DLD1 (cell line): Measurements from ENCODE around the gene SLC25A2.

Source experiments
- in situ Hi-C: cut with HindIII; loops from 2 replicates; pipeline ENCODE4 v1.10.0; 2017; ENCODE audit warnings: low sequenced_read_pairs

Gene SLC25A2

DNA sequence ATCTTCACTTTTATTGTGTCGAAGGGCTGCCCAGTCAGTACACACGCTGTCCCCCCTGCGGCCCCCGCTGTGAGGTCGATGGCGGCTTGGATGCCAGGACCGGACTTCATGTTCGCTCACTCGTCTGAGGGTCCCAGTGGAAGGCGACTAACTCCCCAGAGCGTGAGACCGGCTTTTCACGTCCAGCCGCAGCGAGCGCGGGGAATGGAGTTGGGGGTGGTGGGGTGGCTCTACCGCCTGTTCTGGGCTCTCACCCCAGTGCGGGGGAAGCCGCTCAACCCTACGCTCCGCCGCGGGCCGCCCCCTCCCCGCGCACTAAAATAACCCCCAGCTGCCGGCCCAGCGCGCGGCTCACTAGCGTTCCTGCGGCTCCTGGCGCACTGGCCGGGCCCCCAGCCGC is at the start of gene SLC25A2:
TSS of gene SLC25A2 (minus strand) at position 294 of the 400 bp plus-strand sequence. CDS start at position 110, 184 bp downstream.
- in situ Hi-C loops: loop anchor here (5.0 kb wide), 1 partner anchor 41 kb away; no protein-coding TSS in a partner anchor

DNA sequence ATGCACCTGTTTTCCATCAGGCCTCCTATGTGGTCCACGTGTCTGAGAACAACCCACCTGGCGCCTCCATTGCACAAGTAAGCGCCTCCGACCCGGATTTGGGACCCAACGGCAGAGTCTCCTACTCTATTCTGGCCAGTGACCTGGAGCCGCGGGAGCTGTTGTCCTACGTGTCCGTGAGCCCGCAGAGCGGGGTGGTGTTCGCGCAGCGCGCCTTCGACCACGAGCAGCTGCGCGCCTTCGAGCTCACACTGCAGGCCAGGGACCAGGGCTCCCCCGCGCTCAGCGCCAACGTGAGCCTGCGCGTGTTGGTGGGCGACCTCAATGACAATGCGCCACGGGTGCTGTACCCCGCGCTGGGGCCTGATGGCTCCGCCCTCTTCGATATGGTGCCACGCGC is 47.7 kb upstream of the SLC25A2 start:
- in situ Hi-C loops: no loop called here

DNA sequence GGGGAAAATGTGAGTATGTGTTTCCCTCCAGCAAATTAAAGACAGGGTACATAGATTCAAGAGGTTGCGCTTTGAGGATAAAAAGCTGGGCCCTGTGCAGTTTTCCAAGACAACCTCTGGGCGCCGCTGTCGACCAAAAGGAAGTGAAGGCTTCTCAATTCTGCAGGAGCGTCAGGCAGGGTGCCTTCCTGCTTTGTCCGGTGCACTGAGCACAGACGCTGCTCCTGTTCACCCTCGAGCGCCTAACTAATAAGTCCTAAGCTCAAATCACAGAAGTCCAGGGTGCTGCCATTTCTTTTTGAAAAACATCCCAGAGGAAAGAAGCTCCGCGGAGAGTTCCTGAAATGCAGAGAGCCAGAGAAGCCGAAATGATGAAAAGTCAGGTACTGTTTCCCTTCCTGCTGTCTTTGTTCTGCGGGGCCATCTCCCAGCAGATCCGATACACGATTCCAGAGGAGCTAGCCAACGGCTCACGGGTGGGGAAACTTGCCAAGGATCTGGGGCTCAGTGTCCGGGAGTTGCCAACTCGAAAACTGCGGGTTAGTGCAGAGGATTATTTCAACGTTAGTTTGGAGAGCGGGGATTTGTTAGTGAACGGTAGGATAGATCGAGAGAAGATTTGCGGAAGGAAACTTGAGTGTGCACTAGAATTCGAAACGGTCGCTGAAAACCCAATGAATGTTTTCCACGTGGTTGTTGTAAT is 46.2 kb upstream of the SLC25A2 start, which contains the start of gene PCDHGB1:
TSS of gene PCDHGB1 (plus strand) at position 183 of the 703 bp plus-strand sequence. CDS start at position 345, 162 bp downstream.
- in situ Hi-C loops: loop anchor here (25.0 kb wide), 1 partner anchor 162 kb away; no protein-coding TSS in a partner anchor

DNA sequence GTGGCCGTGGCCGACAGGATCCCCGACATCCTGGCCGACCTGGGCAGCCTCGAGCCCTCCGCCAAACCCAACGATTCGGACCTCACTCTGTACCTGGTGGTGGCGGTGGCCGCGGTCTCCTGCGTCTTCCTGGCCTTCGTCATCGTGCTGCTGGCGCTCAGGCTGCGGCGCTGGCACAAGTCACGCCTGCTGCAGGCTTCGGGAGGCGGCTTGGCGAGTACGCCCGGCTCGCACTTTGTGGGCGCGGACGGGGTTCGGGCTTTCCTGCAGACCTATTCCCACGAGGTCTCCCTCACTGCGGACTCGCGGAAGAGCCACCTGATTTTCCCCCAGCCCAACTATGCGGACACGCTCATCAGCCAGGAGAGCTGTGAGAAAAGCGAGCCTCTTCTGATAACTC is 42.2 kb upstream of the SLC25A2 start:
- in situ Hi-C loops: loop anchor here (25.0 kb wide), 1 partner anchor 166 kb away; no protein-coding TSS in a partner anchor

DNA sequence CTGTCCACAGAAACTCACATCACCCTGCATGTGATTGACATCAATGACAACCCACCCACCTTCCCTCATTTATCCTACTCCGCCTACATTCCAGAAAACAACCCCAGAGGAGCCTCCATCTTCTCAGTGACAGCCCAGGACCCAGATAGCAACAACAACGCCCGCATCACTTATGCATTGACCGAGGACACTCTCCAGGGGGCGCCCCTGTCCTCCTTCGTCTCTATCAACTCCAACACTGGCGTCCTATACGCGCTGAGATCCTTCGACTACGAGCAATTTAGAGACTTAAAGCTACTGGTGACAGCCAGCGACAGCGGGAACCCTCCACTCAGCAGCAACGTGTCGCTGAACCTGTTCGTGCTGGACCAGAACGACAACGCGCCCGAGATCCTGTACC is 41.5 kb upstream of the SLC25A2 start:
- in situ Hi-C loops: loop anchor here (25.0 kb wide), 1 partner anchor 167 kb away; no protein-coding TSS in a partner anchor

DNA sequence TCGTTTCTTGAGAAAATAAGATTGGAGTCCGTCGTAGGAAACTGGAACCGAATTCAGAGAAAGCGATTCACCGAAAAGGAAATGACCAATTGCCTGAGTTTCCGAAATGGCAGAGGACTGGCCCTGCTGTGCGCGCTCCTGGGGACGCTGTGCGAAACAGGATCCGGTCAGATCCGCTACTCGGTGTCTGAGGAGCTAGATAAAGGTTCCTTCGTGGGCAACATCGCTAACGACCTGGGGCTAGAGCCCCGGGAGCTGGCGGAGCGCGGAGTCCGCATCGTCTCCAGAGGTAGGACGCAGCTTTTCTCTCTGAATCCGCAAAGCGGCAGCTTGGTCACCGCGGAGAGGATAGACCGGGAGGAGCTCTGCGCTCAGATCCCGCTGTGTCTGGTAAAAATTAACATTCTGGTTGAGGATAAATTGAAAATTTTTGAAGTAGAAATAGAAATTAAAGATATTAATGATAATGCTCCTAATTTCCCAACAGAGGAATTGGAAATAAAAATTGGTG is 40.2 kb upstream of the SLC25A2 start:
- in situ Hi-C loops: loop anchor here (25.0 kb wide), 1 partner anchor 168 kb away; no protein-coding TSS in a partner anchor

DNA sequence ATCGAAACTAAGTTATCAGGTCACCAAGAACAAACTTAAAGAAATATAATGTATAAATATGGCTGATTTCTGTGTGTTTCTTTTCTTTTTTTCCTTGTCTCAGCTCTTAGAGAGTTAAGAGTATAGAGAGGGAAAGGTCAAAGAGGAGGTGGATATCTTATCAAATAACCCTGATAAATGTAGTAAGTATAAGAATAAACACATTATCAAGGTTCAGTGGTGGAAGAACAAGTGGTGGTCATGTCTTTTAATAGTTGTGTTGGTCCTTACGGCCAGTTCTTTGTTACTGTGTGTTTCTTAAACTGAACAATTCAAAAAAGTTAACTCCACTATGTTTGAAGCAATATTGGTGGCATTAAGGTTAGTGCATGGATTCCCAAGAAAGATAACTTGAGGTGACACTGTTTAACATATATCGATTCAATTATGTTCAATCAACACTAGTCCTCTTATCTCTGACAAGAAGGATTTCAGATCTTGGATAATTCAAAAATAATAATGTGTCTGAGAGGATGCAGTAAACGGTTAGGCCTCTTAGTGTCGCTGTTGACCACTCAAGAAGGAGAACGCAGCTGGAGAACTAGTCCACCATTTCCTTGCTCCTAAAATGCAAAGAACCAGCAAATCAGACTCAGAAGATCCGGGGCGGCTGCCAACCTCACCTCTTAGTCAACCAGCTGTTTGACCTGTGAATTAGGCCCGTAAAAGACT is 39.5 kb upstream of the SLC25A2 start, which contains the start of gene PCDHGA3:
TSS of gene PCDHGA3 (plus strand) at position 588 of the 711 bp plus-strand sequence. CDS start 205 bp downstream, outside the sequence.
- in situ Hi-C loops: loop anchor here (25.0 kb wide), 1 partner anchor 169 kb away; no protein-coding TSS in a partner anchor

DNA sequence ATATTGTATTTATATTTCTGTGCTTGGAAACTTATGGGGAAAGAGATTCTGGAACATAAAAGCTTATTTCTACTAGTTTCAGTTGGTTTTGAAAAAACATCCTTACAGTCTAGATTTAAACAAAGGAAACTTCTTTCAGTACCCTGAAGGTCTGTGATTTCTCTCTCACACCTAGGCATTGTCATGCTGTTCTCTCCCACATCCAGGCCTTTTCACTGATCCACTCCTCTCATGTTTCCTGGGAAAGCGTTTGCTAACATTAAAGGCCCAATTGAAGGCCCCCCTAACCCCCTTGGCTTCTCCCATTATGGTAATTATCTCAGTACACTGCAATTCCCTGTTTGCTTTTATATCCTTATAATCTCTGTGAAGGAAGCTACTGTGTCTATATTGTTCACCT is 38.9 kb upstream of the SLC25A2 start:
- in situ Hi-C loops: loop anchor here (25.0 kb wide), 1 partner anchor 170 kb away; no protein-coding TSS in a partner anchor

DNA sequence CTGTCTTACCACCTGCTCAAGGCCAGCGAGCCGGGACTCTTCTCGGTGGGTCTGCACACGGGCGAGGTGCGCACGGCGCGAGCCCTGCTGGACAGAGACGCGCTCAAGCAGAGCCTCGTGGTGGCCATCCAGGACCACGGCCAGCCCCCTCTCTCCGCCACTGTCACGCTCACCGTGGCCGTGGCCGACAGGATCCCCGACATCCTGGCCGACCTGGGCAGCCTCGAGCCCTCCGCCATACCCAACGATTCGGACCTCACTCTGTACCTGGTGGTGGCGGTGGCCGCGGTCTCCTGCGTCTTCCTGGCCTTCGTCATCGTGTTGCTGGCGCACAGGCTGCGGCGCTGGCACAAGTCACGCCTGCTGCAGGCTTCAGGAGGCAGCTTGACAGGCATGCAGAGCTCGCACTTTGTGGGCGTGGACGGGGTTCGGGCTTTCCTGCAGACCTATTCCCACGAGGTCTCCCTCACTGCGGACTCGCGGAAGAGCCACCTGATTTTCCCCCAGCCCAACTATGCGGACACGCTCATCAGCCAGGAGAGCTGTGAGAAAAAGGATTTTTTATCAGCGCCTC is 37.0 kb upstream of the SLC25A2 start:
- in situ Hi-C loops: loop anchor here (25.0 kb wide), 1 partner anchor 171 kb away; no protein-coding TSS in a partner anchor

DNA sequence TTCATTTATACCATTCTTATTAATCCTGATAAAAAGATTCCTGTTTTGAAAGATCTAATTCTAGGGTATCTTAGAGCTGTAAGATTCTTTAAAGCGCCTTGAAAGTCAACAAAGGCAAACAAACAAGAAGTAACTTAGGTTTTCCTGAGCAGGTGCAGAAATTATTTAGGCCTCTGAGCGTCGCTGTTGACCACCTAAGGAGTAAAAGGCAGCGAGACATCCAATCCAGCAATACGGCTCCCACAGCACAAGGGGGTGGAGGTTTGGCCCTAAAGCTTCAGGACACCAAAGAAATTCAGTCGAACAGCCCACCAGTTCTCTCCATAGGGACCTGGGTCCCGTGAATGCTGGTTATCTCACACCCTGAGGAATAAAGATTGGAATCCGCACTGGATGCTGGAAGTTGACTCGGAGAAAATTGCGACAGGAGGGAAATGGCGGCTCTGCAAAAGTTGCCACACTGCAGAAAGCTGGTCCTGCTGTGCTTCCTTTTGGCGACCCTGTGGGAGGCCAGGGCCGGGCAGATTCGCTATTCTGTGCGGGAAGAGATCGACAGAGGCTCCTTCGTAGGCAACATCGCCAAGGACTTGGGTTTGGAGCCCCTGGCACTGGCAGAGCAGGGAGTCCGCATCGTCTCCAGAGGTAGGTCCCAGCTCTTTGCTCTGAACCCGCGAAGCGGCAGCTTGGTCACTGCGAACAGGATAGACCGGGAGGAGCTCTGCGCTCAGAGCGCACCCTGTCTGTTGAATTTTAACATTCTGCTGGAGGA is 34.9 kb upstream of the SLC25A2 start, which contains the start of gene PCDHGA2:
TSS of gene PCDHGA2 (plus strand) at position 223 of the 769 bp plus-strand sequence.
- in situ Hi-C loops: loop anchor here (25.0 kb wide), 1 partner anchor 174 kb away; no protein-coding TSS in a partner anchor

DNA sequence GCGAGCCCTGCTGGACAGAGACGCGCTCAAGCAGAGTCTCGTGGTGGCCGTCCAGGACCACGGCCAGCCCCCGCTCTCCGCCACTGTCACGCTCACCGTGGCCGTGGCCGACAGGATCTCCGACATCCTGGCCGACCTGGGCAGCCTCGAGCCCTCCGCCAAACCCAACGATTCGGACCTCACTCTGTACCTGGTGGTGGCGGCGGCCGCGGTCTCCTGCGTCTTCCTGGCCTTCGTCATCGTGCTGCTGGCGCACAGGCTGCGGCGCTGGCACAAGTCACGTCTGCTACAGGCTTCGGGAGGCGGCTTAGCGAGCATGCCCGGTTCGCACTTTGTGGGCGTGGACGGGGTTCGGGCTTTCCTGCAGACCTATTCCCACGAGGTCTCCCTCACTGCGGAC is 28.7 kb upstream of the SLC25A2 start:
- in situ Hi-C loops: loop anchor here (25.0 kb wide), 1 partner anchor 180 kb away; no protein-coding TSS in a partner anchor

DNA sequence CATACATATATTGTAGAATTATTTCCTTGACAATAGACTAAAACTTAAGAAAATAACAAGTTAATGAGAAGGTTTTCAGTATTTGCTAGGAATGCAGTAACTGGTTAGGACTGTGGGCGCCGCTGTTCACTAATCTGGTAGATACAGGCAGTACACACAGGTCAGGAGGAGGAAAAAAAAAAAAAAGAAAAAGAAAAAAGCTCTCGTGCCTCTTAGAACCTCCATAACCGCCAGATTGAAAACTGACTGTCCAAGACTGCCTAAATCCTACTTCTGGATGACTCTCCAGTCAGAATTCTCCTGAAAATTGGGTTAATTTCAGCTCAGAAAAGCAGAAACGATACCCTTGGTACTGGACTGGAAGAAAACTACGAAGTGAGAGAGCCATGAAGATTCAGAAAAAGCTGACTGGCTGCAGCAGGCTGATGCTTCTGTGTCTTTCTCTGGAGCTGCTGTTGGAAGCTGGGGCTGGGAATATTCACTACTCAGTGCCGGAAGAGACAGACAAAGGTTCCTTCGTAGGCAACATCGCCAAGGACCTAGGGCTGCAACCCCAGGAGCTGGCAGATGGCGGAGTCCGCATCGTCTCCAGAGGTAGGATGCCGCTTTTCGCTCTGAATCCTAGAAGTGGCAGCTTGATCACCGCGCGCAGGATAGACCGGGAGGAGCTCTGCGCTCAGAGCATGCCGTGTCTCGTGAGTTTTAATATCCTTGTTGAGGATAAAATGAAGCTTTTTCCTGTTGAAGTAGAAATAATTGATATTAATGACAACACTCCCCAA is 26.6 kb upstream of the SLC25A2 start, which contains the start of gene PCDHGA1:
TSS of gene PCDHGA1 (plus strand) at position 216 of the 782 bp plus-strand sequence.
- in situ Hi-C loops: loop anchor here (25.0 kb wide), 1 partner anchor 182 kb away; no protein-coding TSS in a partner anchor

DNA sequence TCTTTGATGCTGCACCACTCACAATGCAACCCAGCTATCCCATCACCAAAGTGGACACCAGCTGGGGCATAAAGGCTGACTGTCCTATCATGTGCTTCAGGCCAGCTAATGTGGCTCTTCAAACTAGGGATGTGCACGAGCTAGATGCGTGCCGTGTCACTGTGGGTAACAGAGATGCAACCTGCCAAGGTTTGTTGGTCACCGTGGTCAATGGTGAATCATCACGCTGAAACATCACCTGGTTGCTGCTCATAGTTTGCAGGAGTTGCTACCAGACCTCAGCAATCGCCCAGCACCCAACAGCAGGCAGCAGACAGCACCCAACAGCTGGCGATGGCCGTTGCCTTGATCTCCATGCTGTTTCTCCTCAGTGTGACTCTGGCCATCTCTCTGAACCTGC is 24.4 kb upstream of the SLC25A2 start:
- in situ Hi-C loops: loop anchor here (25.0 kb wide), 1 partner anchor 184 kb away; no protein-coding TSS in a partner anchor

DNA sequence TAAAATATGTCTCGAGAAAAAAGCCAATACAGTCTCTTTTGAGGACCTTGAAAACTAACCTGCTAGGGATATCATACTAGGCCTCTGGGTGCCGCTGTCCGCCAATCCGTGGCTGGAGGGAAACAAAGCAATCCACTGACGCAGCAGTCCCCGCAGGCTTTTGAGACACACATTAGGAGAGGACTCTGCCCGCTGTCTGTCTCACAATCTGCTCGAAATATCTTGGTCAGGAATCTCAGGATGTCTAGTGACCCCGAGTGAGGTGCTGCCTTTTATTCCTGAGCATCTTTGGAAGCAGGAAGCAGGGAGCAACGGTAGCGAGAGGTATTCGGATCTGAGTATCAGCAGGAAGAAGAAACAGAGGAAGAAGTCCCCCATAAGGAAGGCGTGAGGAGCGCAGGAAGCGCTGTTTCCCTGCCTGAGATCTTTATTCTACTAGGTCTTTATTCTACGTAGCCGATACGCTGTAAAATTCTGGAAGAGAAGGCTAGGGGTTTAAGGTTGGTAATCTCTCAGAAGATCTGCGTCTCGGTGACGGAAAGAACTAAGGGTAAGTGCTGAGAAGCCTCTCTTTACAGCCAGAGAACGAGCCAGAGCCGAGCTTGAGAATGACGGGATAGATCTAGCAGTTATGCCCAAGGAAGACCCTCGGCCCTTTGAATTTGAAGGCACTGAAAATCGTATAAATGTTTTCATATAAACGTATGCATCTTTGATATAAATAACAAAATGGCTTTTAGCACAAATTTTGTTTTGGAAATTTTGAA is 22.4 kb upstream of the SLC25A2 start:
- in situ Hi-C loops: loop anchor here (25.0 kb wide), 1 partner anchor 186 kb away; no protein-coding TSS in a partner anchor

DNA sequence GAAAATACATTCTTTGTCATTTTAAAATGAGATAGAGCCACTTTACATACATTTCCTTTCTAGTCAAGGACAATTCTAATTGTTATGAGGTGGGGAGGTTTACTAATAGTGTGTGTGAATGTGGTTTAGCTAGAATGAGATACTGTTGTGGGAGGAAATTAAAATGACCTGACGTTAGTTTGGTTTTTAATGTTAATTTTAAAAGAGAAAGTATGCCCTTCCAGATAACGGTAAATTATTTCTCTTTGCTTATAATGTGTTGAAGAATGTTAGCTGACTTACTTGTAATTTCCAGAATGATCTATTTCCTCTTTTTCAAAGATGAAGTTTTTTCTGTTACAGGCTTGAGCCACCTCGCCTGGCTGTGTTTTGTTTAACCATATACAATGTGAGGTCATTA is 18.4 kb upstream of the SLC25A2 start:
- in situ Hi-C loops: no loop called here

DNA sequence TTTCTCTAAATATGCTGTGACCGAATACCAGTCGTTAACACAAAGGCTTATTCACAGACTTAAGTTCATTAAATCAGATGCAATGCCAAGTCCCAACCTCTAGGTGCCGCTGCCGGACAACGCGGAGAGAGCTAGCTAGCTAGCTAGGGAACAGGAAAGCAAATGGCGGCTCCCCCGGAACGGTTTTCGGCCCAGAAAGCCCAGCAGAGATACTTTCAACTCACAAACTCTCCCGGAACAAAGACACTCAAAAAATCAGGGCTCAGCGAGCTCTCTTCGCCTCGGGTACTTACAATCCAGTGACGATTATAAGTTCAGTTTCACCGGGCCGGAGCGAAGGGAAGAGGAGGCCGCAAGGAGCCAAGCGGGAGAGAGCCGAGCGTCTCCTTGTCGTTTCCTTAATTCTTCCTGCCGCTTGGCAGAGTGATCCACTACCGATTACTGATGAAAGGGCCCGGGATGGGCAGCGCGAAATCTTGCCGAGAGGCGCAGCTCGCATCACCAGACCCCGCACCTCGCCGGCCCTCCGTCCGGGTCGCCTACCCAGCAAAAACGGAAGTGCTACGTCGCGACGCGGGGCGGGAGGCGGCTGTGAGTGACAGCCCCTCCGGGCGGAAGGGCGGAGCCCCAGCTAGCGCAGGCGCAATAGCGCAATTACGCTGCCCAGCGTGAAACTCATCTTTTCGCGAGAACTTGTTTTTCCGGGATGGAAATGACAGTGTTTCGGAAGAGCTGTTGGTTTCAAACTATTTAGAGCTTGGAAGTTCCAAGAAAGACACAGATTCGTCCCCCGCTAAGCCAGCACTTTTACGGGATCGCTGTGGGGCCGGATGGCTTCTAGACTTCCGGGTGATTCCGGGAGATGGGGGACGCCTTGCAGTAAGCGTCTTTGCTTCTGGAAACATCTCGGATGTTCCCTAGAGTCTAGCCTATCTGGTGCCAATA is 16.6 kb upstream of the SLC25A2 start, which contains the start of gene TAF7:
TSS of gene TAF7 (minus strand) at position 560 of the 945 bp plus-strand sequence. CDS start 740 bp downstream, outside the sequence.
- in situ Hi-C loops: no loop called here

DNA sequence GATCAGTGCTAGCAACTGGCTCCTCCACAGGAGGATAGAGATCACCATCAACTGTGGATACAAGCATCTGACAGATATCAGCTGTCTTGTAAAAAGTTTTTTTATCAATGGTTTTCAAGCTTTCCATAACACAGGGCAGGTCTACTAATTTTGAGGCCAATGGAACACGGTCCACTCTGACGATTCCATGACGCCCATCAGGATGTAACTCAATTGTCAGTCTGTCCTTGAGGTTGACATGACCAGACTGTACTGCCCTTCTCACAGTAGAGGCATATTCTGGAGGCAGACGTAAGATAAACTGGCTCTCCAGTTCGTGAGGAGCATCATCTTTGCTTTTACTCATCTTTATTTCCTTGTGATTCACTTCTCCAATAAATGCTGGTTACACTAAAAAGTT is 15.8 kb upstream of the SLC25A2 start:
- in situ Hi-C loops: no loop called here
